Lung (tissue), 12 donors: Measurements from ENCODE around the gene TASP1. TPM values are rescaled to one million over a fixed set of nuclear protein-coding genes. Genes with fewer than 3 reads are reported as not detected.
A peak's percentile ranks its signal among the peaks of the same experiment; 100 is the strongest.

Experiments
- ATAC-seq: fragments of 200-7000 bp; cut with Tn5 transposase; one replicate; pipeline ENCODE4 v1.9.1; 2020; ENCODE audit warnings: moderate number of reproducible peaks; ENCODE audit not compliant: insufficient read depth, low FRiP score
- DNase-seq, 3 donors: peaks; one replicate each; pipeline ENCODE4 v3.0.0-alpha.2; 2013 to 2017
- H3K27ac ChIP-seq, 2 donors: one replicate each; pipeline ENCODE4 v1.5.1; 2013; ENCODE audit warnings: mild to moderate bottlenecking in 2 of 2, moderate library complexity in 2 of 2, control low read depth in 1 of 2, inconsistent platforms in 1 of 2, low read depth in 1 of 2, low read length in 1 of 2
- H3K27me3 ChIP-seq, 3 donors: one replicate each; pipeline ENCODE4 v1.5.1; 2013; ENCODE audit warnings: low read length in 2 of 3; ENCODE audit not compliant: control insufficient read depth in 3 of 3, insufficient read depth in 3 of 3
- H3K36me3 ChIP-seq, 4 donors: one replicate each; pipeline ENCODE4 v1.5.1; 2013; ENCODE audit warnings: low read length in 4 of 4, mild to moderate bottlenecking in 1 of 4, moderate library complexity in 1 of 4; ENCODE audit not compliant: control insufficient read depth in 4 of 4, insufficient read depth in 4 of 4
- H3K4me1 ChIP-seq, 5 donors: one replicate each; pipeline ENCODE4 v1.5.1; 2013; ENCODE audit warnings: low read length in 5 of 5, mild to moderate bottlenecking in 2 of 5, moderate library complexity in 1 of 5; ENCODE audit not compliant: control insufficient read depth in 5 of 5, insufficient read depth in 5 of 5
- H3K4me3 ChIP-seq: one replicate; pipeline ENCODE4 v1.5.1; 2013; ENCODE audit warnings: mild to moderate bottlenecking, control low read depth, moderate library complexity
- H3K9ac ChIP-seq, 2 donors: one replicate each; pipeline ENCODE4 v1.5.1; 2013; ENCODE audit warnings: low read length in 2 of 2, control low read depth in 1 of 2; ENCODE audit not compliant: insufficient read depth in 1 of 2
- H3K9me3 ChIP-seq, 4 donors: one replicate each; pipeline ENCODE4 v1.5.1; 2013; ENCODE audit warnings: low read length in 3 of 4, mild to moderate bottlenecking in 1 of 4, moderate library complexity in 1 of 4; ENCODE audit not compliant: control insufficient read depth in 4 of 4, insufficient read depth in 3 of 4
- WGBS, 2 donors: extraction: QIAGEN DNeasy Blood & Tissue Kit; methylation state at CpG; one replicate each; pipeline ENCODE4 v1.1.7; 2013; 5-methylcytosine and 5-hydroxymethylcytosine counted together
- polyA plus RNA-seq, 2 donors: library from polyadenylated mRNA; stranded (reverse); fragments of 200-250 nt; gene quantifications; one replicate each; pipeline ENCODE4 v1.2.1, GENCODE V29; 2013
- total RNA-seq, 2 donors: library from RNA; depleted of rRNA in 1 of 2; stranded (reverse); fragments of >200 nt in 1 of 2; gene quantifications; one replicate each; pipeline ENCODE4 v1.2.1, GENCODE V29; 2014 to 2021
- TF ChIP-seq, protein P1 (sequence below): IDR thresholded peaks from 2 replicates; pipeline ENCODE4 v1.5.1; 2012; ENCODE audit warnings: mild to moderate bottlenecking; ENCODE audit errors: control extremely low read depth, extremely low read depth
- donor health status: control.
- donor health status: control.
- donor health status: Bipolar disorder and iron deficiency.
- donor health status: healthy.
- donor health status: DM: yes; HTN: yes; CAD: no.

TASP1 gene
- total and polyA plus RNA-seq, 4 donors = 5.0 to 26.5 (median 11.5) TPM

DNA sequence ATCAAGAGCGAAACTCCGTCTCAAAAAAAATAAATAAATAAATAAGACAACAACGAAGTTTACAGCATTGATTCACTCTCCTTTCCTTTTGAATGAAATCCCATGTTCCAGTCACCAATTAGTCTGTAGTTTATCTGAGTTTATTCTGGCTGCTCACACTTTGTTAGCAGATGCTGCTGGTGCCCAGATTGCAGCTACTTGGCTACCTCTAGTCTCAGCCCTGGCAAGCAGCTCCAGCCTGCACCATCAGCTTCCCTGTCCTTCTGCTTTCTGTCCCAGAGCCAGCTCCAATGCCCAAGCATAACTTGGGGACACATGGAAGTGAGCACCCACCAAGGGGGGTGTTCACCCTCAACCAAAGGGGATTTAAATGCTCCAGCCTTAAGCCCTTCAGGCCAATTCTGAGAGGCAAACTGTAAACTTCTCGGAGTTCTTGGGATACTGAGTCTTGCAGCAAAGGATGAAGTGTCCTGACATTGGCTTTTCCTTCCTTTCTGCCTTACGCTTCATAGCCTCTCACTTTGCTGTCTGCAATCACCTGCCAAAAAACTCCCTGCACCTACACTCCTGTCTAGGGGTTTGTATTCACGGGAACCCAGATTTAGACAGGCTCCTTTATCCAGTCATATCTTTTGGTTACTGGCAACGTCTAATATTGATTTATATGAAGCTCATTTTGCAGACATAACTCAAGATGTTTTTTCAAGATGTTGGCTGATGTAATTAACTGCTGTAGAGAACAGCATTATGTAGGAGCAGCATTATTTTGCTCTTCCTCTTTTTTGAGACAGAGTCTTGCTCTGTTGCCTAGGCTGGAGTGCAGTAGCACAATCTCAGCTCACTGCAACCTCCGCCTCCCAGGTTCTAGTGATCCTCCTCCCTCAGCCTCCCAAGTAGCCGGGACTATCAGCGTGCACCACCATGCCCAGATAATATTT, 9.8 kb upstream of the TASP1 start:
- WGBS, 2 donors = 68 to 78% methylated on average over 10 of the region's 10 CpGs
- no peak for ATAC-seq

DNA sequence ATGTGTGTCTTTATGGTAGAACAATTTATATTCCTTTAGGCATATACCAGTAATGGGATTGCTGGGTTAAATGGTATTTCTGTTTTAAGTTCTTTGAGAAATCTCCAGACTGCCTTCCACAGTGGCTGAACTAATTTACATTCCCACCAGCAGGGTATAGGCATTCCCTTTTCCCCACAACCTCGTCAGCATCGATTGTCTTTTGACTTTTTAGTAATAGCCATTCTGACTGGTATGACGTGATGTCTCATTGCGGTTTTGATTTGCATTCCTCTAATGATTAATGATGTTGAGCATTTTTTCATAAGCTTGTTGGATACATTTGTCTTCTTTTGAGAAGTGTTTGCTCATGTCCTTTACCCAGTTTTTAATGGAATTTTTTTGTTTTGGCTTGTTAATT, 5.3 kb upstream of the TASP1 start:
- TF ChIP-seq, protein P1, sequence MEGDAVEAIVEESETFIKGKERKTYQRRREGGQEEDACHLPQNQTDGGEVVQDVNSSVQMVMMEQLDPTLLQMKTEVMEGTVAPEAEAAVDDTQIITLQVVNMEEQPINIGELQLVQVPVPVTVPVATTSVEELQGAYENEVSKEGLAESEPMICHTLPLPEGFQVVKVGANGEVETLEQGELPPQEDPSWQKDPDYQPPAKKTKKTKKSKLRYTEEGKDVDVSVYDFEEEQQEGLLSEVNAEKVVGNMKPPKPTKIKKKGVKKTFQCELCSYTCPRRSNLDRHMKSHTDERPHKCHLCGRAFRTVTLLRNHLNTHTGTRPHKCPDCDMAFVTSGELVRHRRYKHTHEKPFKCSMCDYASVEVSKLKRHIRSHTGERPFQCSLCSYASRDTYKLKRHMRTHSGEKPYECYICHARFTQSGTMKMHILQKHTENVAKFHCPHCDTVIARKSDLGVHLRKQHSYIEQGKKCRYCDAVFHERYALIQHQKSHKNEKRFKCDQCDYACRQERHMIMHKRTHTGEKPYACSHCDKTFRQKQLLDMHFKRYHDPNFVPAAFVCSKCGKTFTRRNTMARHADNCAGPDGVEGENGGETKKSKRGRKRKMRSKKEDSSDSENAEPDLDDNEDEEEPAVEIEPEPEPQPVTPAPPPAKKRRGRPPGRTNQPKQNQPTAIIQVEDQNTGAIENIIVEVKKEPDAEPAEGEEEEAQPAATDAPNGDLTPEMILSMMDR = no peak
- Histone ChIP-seq H3K27ac (no peak overlapping the region), H3K9ac (no peak overlapping the region), H3K9me3 (no peaks in the 10 kb centered on the region), H3K4me1 (peaks cover 0 to 14% (median 0%) of the 10 kb centered on the region in 5 donors), H3K36me3 (no peaks in the 10 kb centered on the region), H3K27me3 (peaks cover 0 to 4% (median 0%) of the 10 kb centered on the region in 3 donors), H3K4me3 (no peak overlapping the region)
- WGBS, 2 donors = 54 to 74% methylated on average over 4 of the region's 4 CpGs
- DNase-seq (no peak), ATAC-seq (no peak)

More for the DNA sequence above, 9.8 kb upstream of the TASP1 start:
- no peaks in the 10 kb centered on the region for H3K36me3 ChIP-seq
- H3K9me3 ChIP-seq = no peaks in the 10 kb centered on the region
- H3K4me1 ChIP-seq = peaks cover 0 to 36% (median 0%) of the 10 kb centered on the region in 5 donors
- TF ChIP-seq, protein P1 = no peak
- H3K27me3 ChIP-seq = no peaks in the 10 kb centered on the region
- H3K9ac ChIP-seq = no peak overlapping the region
- DNase-seq = peak; percentile 44 to 86 (median 77)
- no peak overlapping the region for H3K4me3 ChIP-seq
- no peak overlapping the region for H3K27ac ChIP-seq

DNA sequence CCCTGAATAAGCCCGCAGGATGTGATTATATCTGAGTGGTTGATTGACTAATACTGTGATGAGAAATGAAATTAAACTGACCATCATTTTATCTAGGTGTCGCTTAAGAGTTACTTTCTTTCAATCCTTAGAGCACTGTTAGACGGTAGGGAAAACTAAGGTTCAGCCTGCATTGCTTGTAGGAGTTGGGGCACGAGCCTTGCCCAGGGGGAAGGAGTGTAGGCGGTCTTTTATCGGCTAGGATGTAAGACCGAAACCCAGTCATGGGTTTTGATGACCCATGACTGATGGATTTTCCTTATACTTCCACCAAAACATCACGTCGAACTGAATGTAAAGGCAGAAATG, 392 bp upstream of the TASP1 start:
- TF ChIP-seq, protein P1 = no peak
- peak; percentile 21 for ATAC-seq
- 11 to 12% methylated on average over 9 of the region's 9 CpGs for WGBS, 2 donors
- peak overlapping the region; percentile 77 to 94 for H3K9ac ChIP-seq
- peaks cover 0 to 10% (median 0%) of the 10 kb centered on the region in 5 donors for H3K4me1 ChIP-seq
- peak overlapping the region; percentile 69 for H3K4me3 ChIP-seq
- peaks cover 0 to 4% (median 0%) of the 10 kb centered on the region in 3 donors for H3K27me3 ChIP-seq
- H3K27ac ChIP-seq = peak overlapping the region in 1 of 2 donors; percentile 83
- no peak for DNase-seq
- H3K9me3 ChIP-seq = no peaks in the 10 kb centered on the region
- no peaks in the 10 kb centered on the region for H3K36me3 ChIP-seq
